GM12875 (cell line): Measurements from ENCODE around the gene RPL21.

Experiments
- H3K4me3 ChIP-seq: one replicate; pipeline ENCODE4 v1.5.1; 2011; ENCODE audit warnings: low read depth, low read length, control low read depth
- TF ChIP-seq, protein P1 (sequence below): IDR thresholded peaks from 2 replicates; pipeline ENCODE4 v1.5.1; 2011; ENCODE audit warnings: low read depth, mild to moderate bottlenecking, control low read depth, inconsistent platforms, low read length, moderate library complexity, borderline replicate concordance; ENCODE audit not compliant: insufficient read depth

RPL21 gene

DNA sequence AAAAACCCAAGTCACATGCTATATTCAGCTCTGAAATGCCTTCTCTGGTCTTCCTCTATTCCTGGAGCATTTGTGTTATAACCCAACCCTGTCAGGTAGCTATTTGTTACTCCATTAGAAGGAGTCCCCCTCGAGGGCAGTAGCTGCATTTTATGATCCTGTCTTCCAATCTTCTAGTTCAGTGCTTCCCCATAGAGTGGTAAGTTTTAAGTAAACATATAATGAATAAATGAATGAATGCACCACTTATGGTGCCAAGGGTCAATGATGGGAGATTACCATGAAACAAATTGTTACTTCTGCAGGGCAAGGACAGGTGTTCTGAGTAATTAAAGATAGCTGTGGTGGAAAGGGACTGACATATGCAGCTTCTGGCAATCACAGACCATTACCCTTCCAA is 23.3 kb downstream of the RPL21 start:
- H3K4me3 ChIP-seq: no peak overlapping the region
- TF ChIP-seq, protein P1, sequence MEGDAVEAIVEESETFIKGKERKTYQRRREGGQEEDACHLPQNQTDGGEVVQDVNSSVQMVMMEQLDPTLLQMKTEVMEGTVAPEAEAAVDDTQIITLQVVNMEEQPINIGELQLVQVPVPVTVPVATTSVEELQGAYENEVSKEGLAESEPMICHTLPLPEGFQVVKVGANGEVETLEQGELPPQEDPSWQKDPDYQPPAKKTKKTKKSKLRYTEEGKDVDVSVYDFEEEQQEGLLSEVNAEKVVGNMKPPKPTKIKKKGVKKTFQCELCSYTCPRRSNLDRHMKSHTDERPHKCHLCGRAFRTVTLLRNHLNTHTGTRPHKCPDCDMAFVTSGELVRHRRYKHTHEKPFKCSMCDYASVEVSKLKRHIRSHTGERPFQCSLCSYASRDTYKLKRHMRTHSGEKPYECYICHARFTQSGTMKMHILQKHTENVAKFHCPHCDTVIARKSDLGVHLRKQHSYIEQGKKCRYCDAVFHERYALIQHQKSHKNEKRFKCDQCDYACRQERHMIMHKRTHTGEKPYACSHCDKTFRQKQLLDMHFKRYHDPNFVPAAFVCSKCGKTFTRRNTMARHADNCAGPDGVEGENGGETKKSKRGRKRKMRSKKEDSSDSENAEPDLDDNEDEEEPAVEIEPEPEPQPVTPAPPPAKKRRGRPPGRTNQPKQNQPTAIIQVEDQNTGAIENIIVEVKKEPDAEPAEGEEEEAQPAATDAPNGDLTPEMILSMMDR: no peak

DNA sequence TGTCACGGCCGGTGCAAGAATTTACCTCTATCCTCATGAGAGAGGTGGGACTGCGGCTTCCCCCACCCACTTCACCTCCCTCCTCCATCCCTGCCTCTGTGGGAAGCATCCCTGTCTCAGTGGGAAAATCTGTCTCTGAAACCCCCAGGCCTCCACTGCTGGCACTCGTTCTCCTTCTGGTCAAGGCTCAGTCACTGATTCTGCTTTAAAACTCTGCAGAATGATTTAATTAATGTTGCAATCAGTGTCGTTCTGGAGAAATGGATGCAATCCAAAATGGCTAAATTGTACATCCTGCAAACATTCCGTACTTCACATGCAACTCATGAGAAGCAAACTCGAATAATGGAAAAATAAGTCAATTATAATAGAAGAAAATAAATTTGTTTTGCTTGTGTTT is 24.8 kb downstream of the RPL21 start:
- no peak overlapping the region for H3K4me3 ChIP-seq
- TF ChIP-seq, protein P1: no peak

DNA sequence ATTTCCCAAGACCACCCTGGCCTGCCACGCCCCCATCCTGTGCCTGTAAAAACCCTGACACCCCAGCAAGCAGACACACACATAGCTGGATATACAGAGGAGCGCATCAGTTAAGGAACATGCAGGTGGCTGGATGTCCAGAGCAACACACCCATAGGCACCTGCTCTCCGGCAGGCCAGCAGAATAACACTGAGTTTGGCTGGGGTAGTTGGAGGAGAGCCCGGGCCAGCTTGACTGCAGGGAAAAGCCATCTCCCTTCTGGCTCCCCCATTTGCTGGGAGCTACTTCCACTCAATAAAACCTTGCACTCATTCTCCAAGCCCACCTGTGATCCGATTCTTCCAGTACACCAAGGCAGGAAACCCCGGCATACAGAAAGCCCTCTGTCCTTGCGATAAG is 28.1 kb downstream of the RPL21 start:
- TF ChIP-seq, protein P1: no peak
- H3K4me3 ChIP-seq: no peak overlapping the region

DNA sequence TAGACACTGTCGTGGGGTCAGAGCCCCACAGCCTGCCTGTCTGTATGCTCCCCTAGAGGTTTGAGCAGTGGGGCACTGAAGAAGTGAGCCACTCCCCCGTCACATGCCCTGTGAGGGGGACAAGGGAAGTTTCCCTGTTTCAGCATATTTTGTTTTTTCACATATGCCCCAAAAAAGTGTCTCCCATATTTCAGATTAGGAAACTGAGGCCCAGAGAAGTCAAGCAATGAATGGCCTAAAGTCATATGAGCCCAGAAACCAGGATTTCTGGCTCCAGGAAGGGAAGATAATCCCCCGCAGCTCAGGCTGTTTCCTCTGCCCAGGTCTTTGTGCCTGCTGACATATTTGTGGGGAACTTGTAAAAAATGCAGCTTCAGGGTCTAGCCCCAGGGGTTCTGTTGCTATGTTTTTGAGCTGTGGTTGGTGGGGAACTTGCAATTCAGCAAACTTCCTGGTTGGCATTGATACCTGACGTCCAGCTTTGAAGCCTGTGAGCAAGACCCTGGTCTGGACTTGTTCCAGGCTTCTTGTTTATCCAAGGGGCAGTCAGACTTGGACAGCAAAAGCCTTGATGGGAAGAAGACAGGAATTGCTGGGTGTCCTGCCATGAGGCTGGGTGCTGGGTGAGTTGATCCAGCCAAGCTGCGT is 28.8 kb downstream of the RPL21 start:
- TF ChIP-seq, protein P1: no peak
- H3K4me3 ChIP-seq: no peak overlapping the region

DNA sequence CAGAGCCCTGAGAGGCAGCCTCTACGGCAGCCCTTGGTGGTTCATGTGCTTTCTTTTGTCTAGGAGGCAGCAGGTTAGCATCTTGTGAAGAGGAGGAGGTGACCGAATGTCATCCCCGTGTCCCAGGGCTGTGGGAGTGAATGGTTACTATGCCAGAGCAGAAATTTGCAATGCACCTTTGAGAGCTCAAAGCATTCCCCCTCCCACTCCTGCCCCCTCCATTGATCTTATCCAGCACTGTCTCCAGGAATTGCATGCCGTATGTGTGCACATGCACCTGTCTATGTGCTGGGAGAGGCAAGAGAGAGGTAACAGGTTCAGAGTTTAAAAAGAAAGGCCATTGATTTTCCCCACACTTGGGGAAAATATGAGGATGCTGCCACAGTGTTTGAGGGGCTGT is 29.5 kb downstream of the RPL21 start:
- H3K4me3 ChIP-seq: no peak overlapping the region
- TF ChIP-seq, protein P1: no peak

DNA sequence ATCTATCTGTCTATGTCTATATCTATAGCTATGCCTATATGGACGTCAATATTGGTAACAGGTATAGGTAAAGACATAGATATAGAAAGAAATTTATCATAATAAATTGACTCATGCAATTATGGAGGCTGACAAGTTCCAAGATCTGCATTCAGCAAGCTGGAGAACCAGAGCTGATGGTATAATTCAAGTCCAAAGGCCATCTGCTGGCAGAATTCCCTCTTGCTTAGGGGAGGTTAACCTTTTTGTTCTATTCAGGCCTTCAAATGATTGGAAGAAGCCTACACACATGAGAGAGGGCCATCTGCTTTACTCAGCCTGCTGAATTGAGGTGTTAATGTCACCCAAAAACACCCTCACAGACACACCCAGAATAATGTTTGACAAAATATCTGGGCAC is 30.1 kb downstream of the RPL21 start:
- TF ChIP-seq, protein P1: no peak
- no peak overlapping the region for H3K4me3 ChIP-seq

DNA sequence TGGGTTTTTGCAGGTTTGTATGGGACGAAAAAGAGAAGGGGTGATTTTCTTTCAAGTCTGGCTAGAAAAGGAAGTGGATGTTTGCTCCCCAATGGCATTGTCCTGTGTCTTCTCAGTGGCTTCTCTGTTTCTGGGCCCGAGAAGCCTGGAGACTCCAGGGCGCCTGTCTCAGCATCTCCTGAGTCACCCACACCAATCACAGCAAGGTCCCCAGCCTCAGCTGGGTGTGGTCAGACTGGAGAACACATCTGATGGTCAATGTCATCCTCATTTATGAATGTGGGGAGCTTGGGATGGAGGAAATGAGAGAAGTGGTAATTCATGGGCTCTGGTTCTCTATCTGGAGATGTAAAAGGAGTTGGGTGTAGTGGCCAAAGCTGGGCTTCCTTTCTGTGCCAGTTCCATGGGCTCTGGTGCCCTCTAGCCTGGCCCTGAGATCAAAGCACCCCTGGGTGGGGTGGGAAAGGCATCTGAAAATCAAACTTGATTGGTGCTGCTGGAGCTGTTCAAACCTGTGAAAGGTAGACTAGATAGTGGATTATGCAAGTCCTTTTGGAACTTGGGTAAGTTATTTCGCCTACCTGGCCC is 32.6 kb downstream of the RPL21 start:
- TF ChIP-seq, protein P1: peak; percentile 43; the same call in 1 of the 2 replicates
- H3K4me3 ChIP-seq: no peak overlapping the region
